H1 (cell line): Measurements from ENCODE around the gene CCDC184. TPM values are rescaled to one million over a fixed set of nuclear protein-coding genes. Genes with fewer than 3 reads are reported as not detected.

Experiments used
- CTCF ChIA-PET: fragments of 300-600 bp; sonication (Branson Sonifier 250); formaldehyde crosslinking; loops from one replicate; lab custom pipeline; 2021; ENCODE audit not compliant: partially characterized antibody; lab: Charles Lee
- POLR2A ChIA-PET: fragments of 300-600 bp; sonication (Branson Sonifier 250); formaldehyde crosslinking; loops from one replicate; lab custom pipeline; 2021; ENCODE audit warnings: inconsistent platforms; ENCODE audit not compliant: partially characterized antibody; lab: Charles Lee
- DNase-seq, 2 experiments: peaks; one replicate each; pipeline versions ENCODE4 v3.0.0 to v3.0.0-alpha.2; 2010 to 2022; ENCODE audit warnings: low spot score in 2 of 2, low read depth in 1 of 2, mixed read lengths in 1 of 2
- FAIRE-seq: peaks from 2 replicates; lab custom pipeline; 2011; peaks lifted over from hg19 to GRCh38; lab: Jason Lieb, UNC
- H2AFZ ChIP-seq: 2 replicates; pipeline ENCODE4 v1.8.1; 2012; ENCODE audit warnings: low read length, inconsistent platforms
- H2AK5ac ChIP-seq: 2 replicates; pipeline ENCODE4 v1.6.1; 2013; ENCODE audit warnings: low read depth, low read length
- H2BK120ac ChIP-seq: replicated peaks from 2 replicates; pipeline ENCODE3; 2013; ENCODE audit warnings: low read depth, low read length, inconsistent platforms
- H2BK12ac ChIP-seq: 2 replicates; pipeline ENCODE4 v1.6.1; 2013; ENCODE audit warnings: low read depth, low read length
- H2BK15ac ChIP-seq: 2 replicates; pipeline ENCODE4 v1.6.1; 2013; ENCODE audit warnings: low read length
- H2BK20ac ChIP-seq: 2 replicates; pipeline ENCODE4 v1.6.1; 2013; ENCODE audit warnings: low read length
- H2BK5ac ChIP-seq: 2 replicates; pipeline ENCODE4 v1.6.1; 2013; ENCODE audit warnings: low read depth, low read length
- H3K14ac ChIP-seq: 2 replicates; pipeline ENCODE4 v1.6.1; 2013; ENCODE audit warnings: inconsistent platforms; ENCODE audit not compliant: insufficient read length
- H3K18ac ChIP-seq: 2 replicates; pipeline ENCODE4 v1.6.1; 2013; ENCODE audit warnings: low read length; ENCODE audit errors: extremely low read depth
- H3K23ac ChIP-seq: 2 replicates; pipeline ENCODE4 v1.6.1; 2013; ENCODE audit warnings: inconsistent platforms; ENCODE audit not compliant: insufficient read length
- H3K23me2 ChIP-seq: 2 replicates; pipeline ENCODE4 v1.6.1; 2013; ENCODE audit warnings: low read depth, low read length
- H3K27ac ChIP-seq: 2 replicates; pipeline ENCODE4 v1.6.1; 2011; ENCODE audit warnings: low read depth, low read length, inconsistent platforms
- H3K27me3 ChIP-seq, 4 experiments: replicated peaks in 1 of 4; 1 replicate in 1 of 4; 2 replicates in 3 of 4; pipeline versions ENCODE4 v1.6.1 to v1.8.1; 2011 to 2013; ENCODE audit warnings: low read length in 3 of 4, mild to moderate bottlenecking in 3 of 4, inconsistent platforms in 2 of 4, mixed read lengths in 2 of 4, moderate library complexity in 1 of 4; ENCODE audit not compliant: control insufficient read depth in 3 of 4, insufficient read depth in 3 of 4; ENCODE audit errors: extremely low read depth in 1 of 4
- H3K36me3 ChIP-seq, 4 experiments: 2 replicates each; pipeline versions ENCODE4 v1.6.1 to v1.8.1; 2011 to 2013; ENCODE audit warnings: mild to moderate bottlenecking in 4 of 4, low read length in 3 of 4, moderate library complexity in 2 of 4, control low read depth in 1 of 4, inconsistent platforms in 1 of 4; ENCODE audit not compliant: insufficient read depth in 4 of 4, control insufficient read depth in 2 of 4
- H3K4ac ChIP-seq: replicated peaks from 2 replicates; pipeline ENCODE3; 2013; ENCODE audit warnings: low read length, low read depth, mixed read lengths, inconsistent platforms; ENCODE audit not compliant: insufficient read length
- H3K4me1 ChIP-seq, 4 experiments: replicated peaks in 1 of 4; 1 replicate in 1 of 4; 2 replicates in 3 of 4; pipeline versions ENCODE4 v1.6.1 to v1.8.1; 2011 to 2013; ENCODE audit warnings: low read length in 3 of 4, inconsistent platforms in 2 of 4, mixed read lengths in 1 of 4; ENCODE audit not compliant: insufficient read depth in 4 of 4, control insufficient read depth in 3 of 4
- H3K4me2 ChIP-seq, 2 experiments: 2 replicates each; pipeline versions ENCODE4 v1.6.1 to v1.8.1; 2011 to 2013; ENCODE audit warnings: low read depth in 2 of 2, low read length in 2 of 2, control low read depth in 1 of 2, inconsistent platforms in 1 of 2, mild to moderate bottlenecking in 1 of 2; ENCODE audit not compliant: insufficient read depth in 1 of 2
- H3K4me3 ChIP-seq, 4 experiments: fragments of 200-600, 300-600 bp in 1 of 4; sonication (generic), shearing (Covaris generic), sonication (Bioruptor Twin) in 1 of 4; 2 replicates each; pipeline versions ENCODE4 v1.5.1 to v1.8.1; 2011 to 2016; ENCODE audit warnings: low read length in 4 of 4, low read depth in 3 of 4, control low read depth in 2 of 4, inconsistent platforms in 2 of 4, mild to moderate bottlenecking in 2 of 4, mixed read lengths in 1 of 4, moderate library complexity in 1 of 4; ENCODE audit not compliant: insufficient read depth in 2 of 4; ENCODE audit errors: extremely low read depth in 1 of 4
- H3K56ac ChIP-seq: replicated peaks from 2 replicates; pipeline ENCODE3; 2013; ENCODE audit warnings: low read depth, mild to moderate bottlenecking, mixed read lengths, low read length, inconsistent platforms; ENCODE audit not compliant: insufficient read length
- H3K79me1 ChIP-seq: 2 replicates; pipeline ENCODE4 v1.6.1; 2013; ENCODE audit warnings: low read depth, low read length, control low read depth
- H3K79me2 ChIP-seq, 2 experiments: 2 replicates each; pipeline versions ENCODE4 v1.6.1 to v1.8.1; 2012 to 2013; ENCODE audit warnings: low read length in 2 of 2, mild to moderate bottlenecking in 2 of 2, inconsistent platforms in 1 of 2; ENCODE audit not compliant: insufficient read depth in 2 of 2, control insufficient read depth in 1 of 2
- H3K9ac ChIP-seq, 4 experiments: replicated peaks in 1 of 4; 1 replicate in 1 of 4; 2 replicates in 3 of 4; pipeline versions ENCODE4 v1.6.1 to v1.8.1; 2011 to 2013; ENCODE audit warnings: low read depth in 3 of 4, low read length in 3 of 4, control low read depth in 2 of 4, mild to moderate bottlenecking in 2 of 4, moderate library complexity in 2 of 4, inconsistent platforms in 1 of 4; ENCODE audit errors: extremely low read depth in 1 of 4
- H3K9me3 ChIP-seq, 2 experiments: 2 replicates each; pipeline versions ENCODE4 v1.6.1 to v1.8.1; 2012 to 2013; ENCODE audit warnings: mild to moderate bottlenecking in 2 of 2, moderate library complexity in 2 of 2, control low read depth in 1 of 2, inconsistent platforms in 1 of 2, low read depth in 1 of 2, low read length in 1 of 2, mixed read lengths in 1 of 2; ENCODE audit not compliant: insufficient read depth in 2 of 2
- H4K20me1 ChIP-seq, 2 experiments: replicated peaks in 1 of 2; 2 replicates each; pipeline versions ENCODE3 to v1.8.1; 2011 to 2013; ENCODE audit warnings: inconsistent platforms in 2 of 2, low read length in 2 of 2, mild to moderate bottlenecking in 1 of 2; ENCODE audit not compliant: insufficient read depth in 2 of 2, control insufficient read depth in 1 of 2
- H4K5ac ChIP-seq: 2 replicates; pipeline ENCODE4 v1.6.1; 2013; ENCODE audit warnings: low read length, low read depth, mixed read lengths, inconsistent platforms; ENCODE audit not compliant: insufficient read length
- H4K8ac ChIP-seq: 2 replicates; pipeline ENCODE4 v1.8.0; 2013; ENCODE audit warnings: mild to moderate bottlenecking, moderate library complexity, low read length, inconsistent platforms; ENCODE audit not compliant: insufficient read depth; ENCODE audit errors: extremely low read depth
- H4K91ac ChIP-seq: replicated peaks from 2 replicates; pipeline ENCODE3; 2013; ENCODE audit warnings: low read length, mixed read lengths, inconsistent platforms; ENCODE audit not compliant: insufficient read length
- JUND ChIP-seq: IDR thresholded peaks from 2 replicates; pipeline ENCODE4 v1.6.1; 2011; ENCODE audit warnings: mild to moderate bottlenecking, improper control_type of control experiment, low read length
- PHF8 ChIP-seq: fragments of 200-600 bp; sonication (generic); conservative IDR thresholded peaks from 2 replicates; pipeline ENCODE4 v1.7.1; 2012; ENCODE audit warnings: low read depth, mild to moderate bottlenecking, inconsistent platforms, low read length, moderate library complexity
- SAP30 ChIP-seq: fragments of 300-600 bp; sonication (generic); IDR thresholded peaks from 2 replicates; pipeline ENCODE4 v1.7.1; 2012; ENCODE audit warnings: low read length, moderate library complexity, mild to moderate bottlenecking, inconsistent platforms; ENCODE audit not compliant: insufficient read depth, insufficient replicate concordance
- SIN3A ChIP-seq, 2 experiments: IDR thresholded peaks in 1 of 2; conservative IDR thresholded peaks in 1 of 2; 2 replicates each; pipeline ENCODE4 v1.6.1; 2011 to 2012; ENCODE audit warnings: low read length in 2 of 2, improper control_type of control experiment in 1 of 2, low read depth in 1 of 2, mild to moderate bottlenecking in 1 of 2
- SP4 ChIP-seq: IDR thresholded peaks from 2 replicates; pipeline ENCODE4 v1.6.1; 2012; ENCODE audit warnings: low read length, inconsistent platforms
- SUZ12 ChIP-seq: fragments of 200-600 bp; sonication (generic); IDR thresholded peaks from 2 replicates; pipeline ENCODE4 v1.6.1; 2012; ENCODE audit warnings: mild to moderate bottlenecking, inconsistent platforms, low read length, moderate library complexity, mixed read lengths
- TBP ChIP-seq: IDR thresholded peaks from 2 replicates; pipeline ENCODE4 v1.6.1; 2011; ENCODE audit warnings: low read depth, low read length, improper control_type of control experiment
- WGBS, 2 experiments: shearing (Covaris generic) in 1 of 2; methylation state at CpG; one replicate each; pipeline versions ENCODE4 v1.1.6 to v1.1.7; 2013 to 2015; ENCODE audit warnings: low lambda C conversion rate in 2 of 2, mixed read lengths in 2 of 2, inconsistent platforms in 1 of 2, low coverage in 1 of 2, missing lambda C conversion rate in 1 of 2; ENCODE audit not compliant: insufficient replicate concordance in 2 of 2, insufficient coverage in 1 of 2, insufficient read length in 1 of 2; ENCODE audit errors: extremely low coverage in 1 of 2, missing lambda C conversion rate in 1 of 2; 5-methylcytosine and 5-hydroxymethylcytosine counted together
- polyA plus RNA-seq, 7 experiments: library from polyadenylated mRNA; depleted of rRNA in 3 of 7; stranded (reverse) in 5 of 7; unstranded in 2 of 7; fragments of >200 nt in 5 of 7; fragments of 200-250 nt in 2 of 7; gene quantifications; 1 replicate in 5 of 7; 2 replicates in 1 of 7; 4 replicates in 1 of 7; pipeline versions ENCODE4 v1.2.1 to v1.2.3, GENCODE V29; 2011 to 2013; ENCODE audit warnings: missing spikeins in 2 of 7, mixed read lengths in 2 of 7
- total RNA-seq: library from RNA; stranded (reverse); fragmentation: NEBNext Ultra II Directional; extraction: Animal tissue kit (Norgen Biotek cat#: 25700); gene quantifications from 2 replicates; pipeline ENCODE4 v1.2.1, GENCODE V29; 2021
- TF ChIP-seq, protein P1 (sequence below), 3 experiments: IDR thresholded peaks; 1 replicate in 2 of 3; 2 replicates in 1 of 3; pipeline versions ENCODE4 v1.5.1 to v1.6.1; 2011; ENCODE audit warnings: low read length in 3 of 3, mild to moderate bottlenecking in 3 of 3, inconsistent platforms in 2 of 3, low read depth in 1 of 3, moderate library complexity in 1 of 3; ENCODE audit not compliant: insufficient read depth in 1 of 3; ENCODE audit errors: control extremely low read depth in 1 of 3

The CCDC184 gene
- total and polyA plus RNA-seq, 2 of the 8 experiments (the other 6 are each of a cell fraction or from before 2014, with no cell fraction given) = 2.2 to 3.0 TPM

DNA sequence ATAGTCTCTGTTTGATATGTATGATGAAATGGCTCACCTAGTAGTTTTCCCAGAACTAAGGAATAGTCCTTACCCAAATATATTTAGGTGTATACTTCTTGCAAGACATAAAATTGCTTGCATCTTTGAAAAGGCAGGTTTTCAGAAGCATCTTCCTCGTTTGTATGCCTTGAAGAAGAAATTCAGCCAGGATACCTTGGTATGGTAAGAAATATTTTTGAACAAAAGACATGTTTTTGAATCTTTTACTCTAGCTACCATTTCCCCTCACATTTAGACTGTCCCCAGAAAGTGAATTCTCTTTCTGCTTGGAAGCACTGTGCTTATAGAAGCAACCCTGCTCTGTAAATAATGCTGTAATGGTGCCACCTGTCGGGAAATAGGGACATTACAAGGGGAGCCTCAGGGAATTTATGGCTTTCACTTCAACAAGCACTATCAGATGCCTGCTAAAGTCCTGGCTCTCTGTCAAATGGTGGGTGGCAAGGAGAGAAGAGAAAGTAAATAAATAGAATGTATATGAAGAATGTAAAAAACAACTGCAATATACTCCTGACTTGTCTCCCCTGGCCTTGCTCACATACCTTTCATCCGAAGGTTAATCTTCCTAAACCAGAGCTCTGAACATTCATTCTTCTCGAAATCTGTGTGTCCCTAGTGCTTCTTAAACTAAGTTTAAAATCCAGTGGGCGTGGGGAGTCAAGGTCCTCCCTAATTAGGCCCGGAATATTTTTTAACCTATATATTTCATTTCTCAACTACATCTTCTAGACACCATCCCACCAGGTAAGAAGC, 6.1 kb downstream of the CCDC184 start:
- H3K79me1 ChIP-seq = no peaks in the 10 kb centered on the region
- no peak overlapping the region for H3K27ac ChIP-seq
- no peak overlapping the region for H2AK5ac ChIP-seq
- H3K4ac ChIP-seq = no peak overlapping the region
- ChIA-PET CTCF (interaction anchor here (0.6 to 6.5 kb wide), 33 partner anchors 9 to 482 kb away, joined by 3 to 63 read pairs (median 4); no protein-coding TSS in a partner anchor), POLR2A (interaction anchor here (1.4 kb wide), 1 partner anchor 9 kb away, joined by 7 read pairs; no protein-coding TSS in a partner anchor)
- H3K23me2 ChIP-seq = peaks cover 2% of the 10 kb centered on the region; the same call in 1 of the 2 replicates
- H4K20me1 ChIP-seq = no peaks in the 10 kb centered on the region
- peaks cover 2 to 13% (median 7%) of the 10 kb centered on the region in 4 experiments; a peak in 6 of 7 replicates for H3K4me1 ChIP-seq
- no peak overlapping the region for H2BK15ac ChIP-seq
- no peaks in the 10 kb centered on the region for H3K79me2 ChIP-seq
- 52% methylated on average over 6 of the region's 6 CpGs; no CpG with 5 or more reads in 1 of the 2 experiments for WGBS, 2 experiments
- no peak overlapping the region for H3K18ac ChIP-seq
- no peak overlapping the region for H4K8ac ChIP-seq
- H4K5ac ChIP-seq = no peak overlapping the region
- no peak overlapping the region for H3K4me3 ChIP-seq
- H4K91ac ChIP-seq = no peak overlapping the region
- H2BK12ac ChIP-seq = no peak overlapping the region
- no peak overlapping the region for H3K9ac ChIP-seq
- no peak overlapping the region for H3K23ac ChIP-seq
- FAIRE-seq (peak; percentile 96), DNase-seq (peak in 1 of 2 experiments; percentile 84)
- no peaks in the 10 kb centered on the region for H3K36me3 ChIP-seq
- H2AFZ ChIP-seq = no peak overlapping the region
- H3K56ac ChIP-seq = no peak overlapping the region
- H2BK20ac ChIP-seq = no peak overlapping the region
- H3K14ac ChIP-seq = no peak overlapping the region
- no peak overlapping the region for H3K4me2 ChIP-seq
- H3K9me3 ChIP-seq = no peaks in the 10 kb centered on the region
- no peak overlapping the region for H2BK120ac ChIP-seq
- peaks cover 2 to 16% (median 11%) of the 10 kb centered on the region in 4 experiments; a peak in 6 of 7 replicates for H3K27me3 ChIP-seq
- no peak overlapping the region for H2BK5ac ChIP-seq
- TF ChIP-seq TBP (no peak), PHF8 (no peak), SUZ12 (no peak), SIN3A (conservative IDR thresholded peaks at IDR 0.05 in 1 of 2, IDR thresholded peaks at IDR 0.05 in 1 of 2; ENCODE audit: low read depth in 1 of 2, low read length in 2 of 2) (0 out of 4 replicates have a peak, but pooled peaks of 1 of the 2 experiments have one; percentile 22), SP4 (no peak), JUND (no peak), SAP30 (no peak)
- TF ChIP-seq, protein P1, sequence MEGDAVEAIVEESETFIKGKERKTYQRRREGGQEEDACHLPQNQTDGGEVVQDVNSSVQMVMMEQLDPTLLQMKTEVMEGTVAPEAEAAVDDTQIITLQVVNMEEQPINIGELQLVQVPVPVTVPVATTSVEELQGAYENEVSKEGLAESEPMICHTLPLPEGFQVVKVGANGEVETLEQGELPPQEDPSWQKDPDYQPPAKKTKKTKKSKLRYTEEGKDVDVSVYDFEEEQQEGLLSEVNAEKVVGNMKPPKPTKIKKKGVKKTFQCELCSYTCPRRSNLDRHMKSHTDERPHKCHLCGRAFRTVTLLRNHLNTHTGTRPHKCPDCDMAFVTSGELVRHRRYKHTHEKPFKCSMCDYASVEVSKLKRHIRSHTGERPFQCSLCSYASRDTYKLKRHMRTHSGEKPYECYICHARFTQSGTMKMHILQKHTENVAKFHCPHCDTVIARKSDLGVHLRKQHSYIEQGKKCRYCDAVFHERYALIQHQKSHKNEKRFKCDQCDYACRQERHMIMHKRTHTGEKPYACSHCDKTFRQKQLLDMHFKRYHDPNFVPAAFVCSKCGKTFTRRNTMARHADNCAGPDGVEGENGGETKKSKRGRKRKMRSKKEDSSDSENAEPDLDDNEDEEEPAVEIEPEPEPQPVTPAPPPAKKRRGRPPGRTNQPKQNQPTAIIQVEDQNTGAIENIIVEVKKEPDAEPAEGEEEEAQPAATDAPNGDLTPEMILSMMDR (IDR thresholded peaks at IDR 0.05; ENCODE audit: control extremely low read depth in 1 of 3, insufficient read depth in 1 of 3, low read depth in 1 of 3, low read length in 3 of 3) = peak in 2 of 3 experiments; percentile 74 to 86; a peak in 3 of 4 replicates
